Mucosa of descending colon (tissue), 3 donors: ENCODE results near the gene CADM2. TPM values are rescaled to one million over a fixed set of nuclear protein-coding genes. Genes with fewer than 3 reads are reported as not detected.

Experiments used
- ATAC-seq: fragments of 200-7000 bp; cut with Tn5 transposase; one replicate; pipeline ENCODE4 v1.9.1; 2020; ENCODE audit warnings: mild to moderate bottlenecking, moderate library complexity
- DNase-seq, 3 donors: peaks; one replicate each; pipeline ENCODE4 v3.0.0-alpha.2; 2020
- H3K36me3 ChIP-seq: fragments of 200-600 bp; one replicate; pipeline ENCODE4 v1.8.0; 2021; ENCODE audit warnings: low read depth, mild to moderate bottlenecking
- H3K4me1 ChIP-seq: fragments of 200-600 bp; one replicate; pipeline ENCODE4 v1.8.0; 2021; ENCODE audit warnings: low read depth, mild to moderate bottlenecking
- H3K4me3 ChIP-seq: fragments of 200-600 bp; one replicate; pipeline ENCODE4 v1.8.0; 2021; ENCODE audit warnings: mild to moderate bottlenecking
- H3K9me3 ChIP-seq: fragments of 200-600 bp; one replicate; pipeline ENCODE4 v1.8.0; 2021; ENCODE audit warnings: mild to moderate bottlenecking
- intact Hi-C, 2 donors: fragments of 100-400 bp; cut with DNase I in 1 of 2; cut with micrococcal nuclease in 1 of 2; formaldehyde crosslinking; loops; one replicate each; pipeline versions ENCODE4 v1.11.0 to v1.11.1; 2022; cut with DNase I, micrococcal nuclease
- total RNA-seq, 3 donors: library from RNA; stranded (reverse); fragmentation: NEBNext Ultra II Directional in 2 of 3; extraction: Animal tissue kit (Norgen Biotek cat#: 25700) in 2 of 3; gene quantifications; one replicate each; pipeline versions ENCODE4 v1.2.1 to v1.2.4, GENCODE V29; 2021 to 2023
- TF ChIP-seq, protein P1 (sequence below): fragments of 200-600 bp; IDR thresholded peaks from one replicate; pipeline ENCODE4 v1.8.0; 2022; ENCODE audit warnings: antibody characterized with exemption, mild to moderate bottlenecking
- donor health status: DM: no; HTN: no; CAD: no; lungs with moderate emphysema.
- donor health status: DM: no; HTN: no; CAD: no.
- donor health status: DM: no; HTN: yes; CAD: no.

The CADM2 gene
- total RNA-seq, 3 donors from 2014 or later = 0.67 to 12.8 (median 1.2) TPM

DNA sequence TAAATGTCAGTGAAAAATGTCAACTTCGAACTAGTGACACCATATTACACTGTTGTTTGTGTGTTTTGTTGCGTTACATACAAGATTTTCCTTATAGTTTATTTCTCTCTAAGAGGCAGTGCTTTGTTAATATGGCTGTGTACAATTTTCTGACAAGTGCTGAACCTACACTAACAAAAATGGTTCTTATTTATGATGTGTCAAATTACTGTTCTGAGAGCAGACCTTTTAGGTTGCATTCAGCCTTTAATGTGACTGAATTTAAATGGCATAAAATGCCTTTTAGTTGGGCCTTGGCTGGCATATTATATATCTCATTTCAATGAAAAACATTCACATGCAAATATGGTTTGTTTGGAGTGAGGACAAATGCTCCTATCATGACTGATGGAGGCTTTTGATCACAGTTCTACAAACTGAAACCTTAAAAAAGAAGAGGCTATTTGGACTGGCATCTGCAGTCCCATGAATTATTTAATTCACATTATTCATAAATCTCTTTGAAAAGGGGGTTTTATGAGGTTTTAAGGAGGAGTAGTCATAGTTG lies 750.6 kb downstream of the CADM2 start:
- intact Hi-C loops = no loop called here
- H3K9me3 ChIP-seq = no peaks in the 10 kb centered on the region
- no peaks in the 10 kb centered on the region for H3K4me1 ChIP-seq
- H3K4me3 ChIP-seq = no peak overlapping the region
- no peaks in the 10 kb centered on the region for H3K36me3 ChIP-seq
- TF ChIP-seq, protein P1, sequence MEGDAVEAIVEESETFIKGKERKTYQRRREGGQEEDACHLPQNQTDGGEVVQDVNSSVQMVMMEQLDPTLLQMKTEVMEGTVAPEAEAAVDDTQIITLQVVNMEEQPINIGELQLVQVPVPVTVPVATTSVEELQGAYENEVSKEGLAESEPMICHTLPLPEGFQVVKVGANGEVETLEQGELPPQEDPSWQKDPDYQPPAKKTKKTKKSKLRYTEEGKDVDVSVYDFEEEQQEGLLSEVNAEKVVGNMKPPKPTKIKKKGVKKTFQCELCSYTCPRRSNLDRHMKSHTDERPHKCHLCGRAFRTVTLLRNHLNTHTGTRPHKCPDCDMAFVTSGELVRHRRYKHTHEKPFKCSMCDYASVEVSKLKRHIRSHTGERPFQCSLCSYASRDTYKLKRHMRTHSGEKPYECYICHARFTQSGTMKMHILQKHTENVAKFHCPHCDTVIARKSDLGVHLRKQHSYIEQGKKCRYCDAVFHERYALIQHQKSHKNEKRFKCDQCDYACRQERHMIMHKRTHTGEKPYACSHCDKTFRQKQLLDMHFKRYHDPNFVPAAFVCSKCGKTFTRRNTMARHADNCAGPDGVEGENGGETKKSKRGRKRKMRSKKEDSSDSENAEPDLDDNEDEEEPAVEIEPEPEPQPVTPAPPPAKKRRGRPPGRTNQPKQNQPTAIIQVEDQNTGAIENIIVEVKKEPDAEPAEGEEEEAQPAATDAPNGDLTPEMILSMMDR = no peak
- no peak for ATAC-seq
- no peak for DNase-seq

GRCh38 chr3:85710490-85710889 lies 751.7 kb downstream of the CADM2 start:
- Histone ChIP-seq H3K9me3 (no peaks in the 10 kb centered on the region), H3K4me1 (no peaks in the 10 kb centered on the region), H3K36me3 (no peaks in the 10 kb centered on the region), H3K4me3 (no peak overlapping the region)
- intact Hi-C loops = no loop called here
- TF ChIP-seq, protein P1 = no peak
- DNase-seq (no peak), ATAC-seq (no peak)

GRCh38 chr3:85721409-85722145 lies 762.8 kb downstream of the CADM2 start:
- DNase-seq = no peak
- ATAC-seq = no peak
- intact Hi-C loops = no loop called here
- no peaks in the 10 kb centered on the region for H3K36me3 ChIP-seq
- no peaks in the 10 kb centered on the region for H3K9me3 ChIP-seq
- TF ChIP-seq, protein P1 = no peak
- no peak overlapping the region for H3K4me3 ChIP-seq
- H3K4me1 ChIP-seq = no peaks in the 10 kb centered on the region

- Histone ChIP-seq H3K36me3 (no peaks in the 10 kb centered on the region), H3K4me1 (no peaks in the 10 kb centered on the region), H3K4me3 (no peak overlapping the region), H3K9me3 (no peaks in the 10 kb centered on the region)
- ATAC-seq (no peak), DNase-seq (no peak)
- intact Hi-C loops = no loop called here
- TF ChIP-seq, protein P1 = no peak
Measured at GRCh38 chr3:85725809-85726208, 767.0 kb downstream of the CADM2 start.

DNA sequence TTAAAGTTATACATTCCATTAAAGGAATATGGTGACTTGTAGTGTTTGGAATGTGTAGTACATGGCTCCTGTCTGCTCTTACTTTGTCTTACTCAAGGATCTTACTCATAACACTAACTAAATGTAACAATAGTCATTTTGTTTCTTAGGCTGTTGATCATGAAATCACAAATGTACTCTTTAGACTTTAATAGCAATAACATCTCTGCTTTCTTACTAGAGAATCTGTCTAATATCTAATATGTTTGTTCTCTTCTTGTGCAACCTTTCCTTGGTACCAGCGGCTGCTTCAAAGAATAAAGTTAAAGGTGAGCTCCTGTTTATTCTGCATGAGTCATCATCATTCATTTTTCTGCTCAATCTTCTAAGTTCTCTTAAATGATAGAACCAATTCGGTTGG lies 767.5 kb downstream of the CADM2 start:
- Histone ChIP-seq H3K9me3 (no peaks in the 10 kb centered on the region), H3K4me1 (no peaks in the 10 kb centered on the region), H3K4me3 (no peak overlapping the region), H3K36me3 (no peaks in the 10 kb centered on the region)
- intact Hi-C loops = no loop called here
- DNase-seq (no peak), ATAC-seq (no peak)
- TF ChIP-seq, protein P1 = no peak
